Measurements from ENCODE around the gene ZPBP2.
"Not testable (repeated sequence)": the region's sequence is repeated elsewhere in the genome, so short reads cannot be mapped to it uniquely, and the experiment has no call there.

Gene ZPBP2

DNA sequence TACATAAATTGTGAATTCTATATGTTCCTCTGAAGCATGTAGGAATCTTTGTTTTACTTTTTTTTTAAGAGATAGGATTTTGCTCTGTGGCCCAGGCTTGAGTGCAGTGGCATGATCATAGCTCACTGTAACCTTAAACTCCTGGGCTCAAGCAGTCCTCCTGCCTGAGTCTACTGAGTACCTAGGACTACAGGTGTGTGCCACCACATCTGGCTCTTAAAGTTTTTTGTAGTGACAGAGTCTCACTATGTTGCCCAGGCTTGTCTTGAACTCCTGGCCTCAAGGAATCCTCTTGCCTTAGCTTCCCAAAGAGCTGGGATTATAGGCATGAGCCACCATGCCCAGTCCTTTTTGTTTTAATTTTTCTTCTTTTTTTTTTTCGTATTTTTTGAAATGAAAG is 29.2 kb upstream of the ZPBP2 start:
- no peak overlapping the region for H3K27ac ChIP-seq
- TF ChIP-seq, protein P1, sequence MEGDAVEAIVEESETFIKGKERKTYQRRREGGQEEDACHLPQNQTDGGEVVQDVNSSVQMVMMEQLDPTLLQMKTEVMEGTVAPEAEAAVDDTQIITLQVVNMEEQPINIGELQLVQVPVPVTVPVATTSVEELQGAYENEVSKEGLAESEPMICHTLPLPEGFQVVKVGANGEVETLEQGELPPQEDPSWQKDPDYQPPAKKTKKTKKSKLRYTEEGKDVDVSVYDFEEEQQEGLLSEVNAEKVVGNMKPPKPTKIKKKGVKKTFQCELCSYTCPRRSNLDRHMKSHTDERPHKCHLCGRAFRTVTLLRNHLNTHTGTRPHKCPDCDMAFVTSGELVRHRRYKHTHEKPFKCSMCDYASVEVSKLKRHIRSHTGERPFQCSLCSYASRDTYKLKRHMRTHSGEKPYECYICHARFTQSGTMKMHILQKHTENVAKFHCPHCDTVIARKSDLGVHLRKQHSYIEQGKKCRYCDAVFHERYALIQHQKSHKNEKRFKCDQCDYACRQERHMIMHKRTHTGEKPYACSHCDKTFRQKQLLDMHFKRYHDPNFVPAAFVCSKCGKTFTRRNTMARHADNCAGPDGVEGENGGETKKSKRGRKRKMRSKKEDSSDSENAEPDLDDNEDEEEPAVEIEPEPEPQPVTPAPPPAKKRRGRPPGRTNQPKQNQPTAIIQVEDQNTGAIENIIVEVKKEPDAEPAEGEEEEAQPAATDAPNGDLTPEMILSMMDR (IDR thresholded peaks at IDR 0.05), result no peak
- TF ChIP-seq ZFX (IDR thresholded peaks at IDR 0.05; ENCODE audit: borderline replicate concordance), result no peak

DNA sequence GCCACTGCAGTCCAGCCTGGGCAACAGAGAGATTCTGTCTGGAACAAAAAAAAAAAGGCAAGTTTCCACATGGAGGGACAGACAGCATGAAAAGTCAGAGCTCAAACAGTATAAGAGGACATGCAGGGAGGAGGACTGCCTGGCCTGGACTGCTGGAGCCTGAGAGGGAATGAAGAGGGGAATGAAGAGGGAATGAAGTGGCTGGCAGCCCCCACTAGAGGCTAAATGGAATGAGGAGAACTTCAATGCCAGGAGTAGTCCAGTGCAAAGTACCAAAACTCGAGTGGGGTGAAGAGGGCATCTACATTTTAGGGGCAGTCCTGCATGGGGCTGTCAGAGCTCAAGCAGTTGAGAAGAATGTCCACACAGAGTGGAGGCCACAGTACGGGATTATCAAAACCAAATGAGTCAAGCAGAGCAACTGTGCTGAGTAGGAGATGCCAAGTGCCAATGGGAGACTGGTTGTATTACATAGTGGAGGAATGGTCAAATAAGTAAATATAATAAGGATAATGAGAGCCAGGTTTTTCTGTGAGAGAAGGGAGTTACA is 26.8 kb upstream of the ZPBP2 start:
- TF ChIP-seq ZFX (IDR thresholded peaks at IDR 0.05; ENCODE audit: borderline replicate concordance), result no peak
- TF ChIP-seq, protein P1 (IDR thresholded peaks at IDR 0.05), result no peak

DNA sequence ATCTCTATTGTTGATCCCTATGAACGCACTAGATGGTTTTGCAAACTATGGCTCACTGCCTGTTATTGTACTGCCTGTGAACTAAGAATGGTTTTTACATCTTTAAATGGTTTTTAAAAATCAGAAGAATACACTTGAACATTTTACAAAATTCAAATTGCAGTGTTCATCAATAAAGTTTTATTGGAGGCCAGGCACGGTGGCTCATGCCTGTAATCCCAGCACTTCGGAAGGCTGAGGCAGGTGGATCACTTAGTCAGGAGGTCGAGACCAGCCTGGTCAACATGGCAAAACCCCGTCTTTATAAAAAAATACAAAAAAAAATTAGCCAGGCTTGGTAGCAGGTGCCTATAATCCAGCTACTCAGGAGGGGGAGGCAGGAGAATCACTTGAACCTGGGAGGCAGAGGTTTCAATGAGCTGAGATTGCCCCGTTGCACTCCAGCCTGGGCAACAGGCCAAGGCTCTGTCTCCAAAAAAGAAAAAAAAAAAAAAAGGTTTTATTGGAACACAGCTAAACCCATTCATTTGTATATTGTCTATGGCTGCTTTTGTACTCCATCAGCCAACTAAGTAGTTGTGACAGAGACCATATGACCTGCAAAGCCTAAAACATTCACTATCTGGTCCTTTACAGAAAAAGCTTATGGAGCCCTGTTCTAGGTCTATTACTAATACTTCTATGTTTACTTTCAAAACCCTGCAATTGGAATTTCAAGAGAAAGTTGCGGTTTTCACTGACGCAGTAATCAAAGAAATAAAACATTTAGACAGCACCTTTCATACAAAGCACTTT is 22.8 kb upstream of the ZPBP2 start:
- TF ChIP-seq, protein P1 (IDR thresholded peaks at IDR 0.05), result no peak
- H3K27ac ChIP-seq, result no peak overlapping the region

More for the DNA sequence above, 26.8 kb upstream of the ZPBP2 start:
- no peak overlapping the region for H3K27ac ChIP-seq

DNA sequence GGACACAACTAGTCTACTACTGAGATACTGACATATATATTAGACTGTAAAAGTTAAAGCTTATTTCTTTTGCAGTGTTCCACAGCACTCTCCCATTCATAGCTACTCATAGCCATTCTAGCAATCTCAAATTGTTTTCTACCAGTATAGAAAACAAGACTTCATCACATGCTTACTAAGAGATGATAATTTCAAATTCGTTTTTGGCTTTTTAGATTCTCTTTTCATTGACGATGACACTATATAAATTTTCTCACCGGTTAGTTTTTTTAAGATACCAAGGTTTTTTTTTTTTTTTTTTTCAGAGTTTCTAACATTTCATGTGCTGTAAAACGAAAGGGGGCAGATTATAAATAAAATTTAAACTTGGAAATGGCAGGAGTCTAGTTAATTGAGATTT is 21.8 kb upstream of the ZPBP2 start:
- TF ChIP-seq ZFX (IDR thresholded peaks at IDR 0.05; ENCODE audit: borderline replicate concordance), result no peak
- TF ChIP-seq, protein P1 (IDR thresholded peaks at IDR 0.05), result no peak
- H3K27ac ChIP-seq, result no peak overlapping the region

DNA sequence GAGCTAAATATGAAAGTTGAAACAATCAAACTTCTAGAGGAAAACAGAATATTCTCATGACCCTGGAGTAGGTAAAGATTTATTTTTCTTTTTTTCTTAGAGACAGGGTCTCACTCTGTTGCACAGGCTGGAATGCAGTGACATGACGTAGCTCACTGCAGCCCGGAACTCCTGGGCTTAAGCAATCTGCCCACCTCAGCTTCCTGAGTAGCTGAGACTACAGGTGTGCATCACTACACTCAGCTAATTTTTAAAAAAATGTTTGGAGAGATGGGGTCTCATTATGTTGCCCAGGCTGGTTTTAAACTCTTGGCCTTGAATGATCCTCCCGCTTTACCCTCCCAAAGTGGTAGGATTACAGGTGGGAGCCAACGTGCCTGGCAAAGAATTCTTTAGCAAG is 19.4 kb upstream of the ZPBP2 start:
- TF ChIP-seq, protein P1 (IDR thresholded peaks at IDR 0.05), result no peak
- TF ChIP-seq ZFX (IDR thresholded peaks at IDR 0.05; ENCODE audit: borderline replicate concordance), result no peak
- H3K27ac ChIP-seq, result no peak overlapping the region

DNA sequence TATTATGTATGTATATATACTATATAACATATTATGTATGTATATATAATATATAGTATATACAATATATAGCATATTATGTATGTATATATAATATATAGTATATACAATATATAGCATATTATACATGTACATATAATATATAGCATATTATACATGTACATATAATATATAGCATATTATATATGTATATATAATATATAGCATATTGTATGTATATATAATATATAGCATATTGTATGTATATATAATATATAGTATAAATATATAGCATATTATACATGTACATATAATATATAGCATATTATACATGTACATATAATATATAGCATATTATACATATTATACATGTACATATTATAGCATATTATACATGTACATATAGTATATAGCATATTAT is 17.8 kb upstream of the ZPBP2 start:
- not testable (repeated sequence) for H3K27ac ChIP-seq

DNA sequence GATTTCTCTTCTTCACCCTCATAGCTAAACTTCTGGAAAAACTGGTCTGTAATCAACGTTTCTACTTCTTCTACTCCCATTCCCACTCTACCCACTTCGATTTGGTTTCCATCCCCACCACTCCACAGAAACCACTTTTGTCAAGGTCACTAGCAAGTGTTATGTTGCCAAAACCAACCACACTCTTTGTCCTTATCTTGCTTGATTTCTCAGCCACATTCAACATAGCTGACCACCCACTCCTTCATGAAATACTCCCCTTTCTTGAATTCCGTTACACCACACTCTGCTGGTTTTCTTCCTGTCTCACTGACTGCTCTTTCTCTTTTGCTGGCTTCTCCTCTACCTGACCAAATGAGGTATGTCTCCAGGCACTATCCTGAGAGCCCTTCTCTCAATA is 15.8 kb upstream of the ZPBP2 start:
- H3K27ac ChIP-seq, result no peak overlapping the region
- TF ChIP-seq, protein P1 (IDR thresholded peaks at IDR 0.05), result no peak
- no peak for TF ChIP-seq ZFX (IDR thresholded peaks at IDR 0.05; ENCODE audit: borderline replicate concordance)
